A673 (cell line): ENCODE results near the gene ABT1. TPM values are rescaled to one million over a fixed set of nuclear protein-coding genes. Genes with fewer than 3 reads are reported as not detected.

Experiments
- BruUV-seq: library from RNA; stranded (reverse); fragments of 400-500 nt; replicated peaks from 2 replicates; lab custom pipeline; 2021; lab: Mats Ljungman, UMichigan
- CTCF ChIA-PET: fragments of 300-600 bp; sonication (Branson Sonifier 250); formaldehyde crosslinking; loops from one replicate; lab custom pipeline; 2022; ENCODE audit warnings: antibody characterized with exemption; lab: Charles Lee
- POLR2A ChIA-PET: fragments of 300-600 bp; sonication (Branson Sonifier 250); formaldehyde crosslinking; loops from one replicate; lab custom pipeline; 2022; ENCODE audit warnings: antibody characterized with exemption; ENCODE audit not compliant: low non-redundant PET; lab: Charles Lee
- DNase-seq: peaks from one replicate; pipeline ENCODE4 v3.0.0-alpha.2; 2015; ENCODE audit warnings: low spot score
- H3K27ac ChIP-seq: fragments of 200-600 bp; sonication (generic); 2 replicates; pipeline ENCODE4 v1.5.1; 2016; ENCODE audit warnings: mixed run types, low read depth, mild to moderate bottlenecking, mixed read lengths, antibody characterized with exemption, low read length; ENCODE audit not compliant: poor library complexity, severe bottlenecking
- H3K27me3 ChIP-seq: fragments of 200-600 bp; sonication (generic); replicated peaks from 2 replicates; pipeline ENCODE4 v1.6.1; 2017; ENCODE audit warnings: mixed run types, low read depth, mild to moderate bottlenecking, mixed read lengths, antibody characterized with exemption, low read length; ENCODE audit not compliant: insufficient read depth, poor library complexity
- H3K36me3 ChIP-seq: fragments of 200-600 bp; sonication (generic); 2 replicates; pipeline ENCODE4 v1.6.1; 2016; ENCODE audit warnings: mixed run types, mild to moderate bottlenecking, mixed read lengths, antibody characterized with exemption, low read length; ENCODE audit not compliant: insufficient read depth, poor library complexity, severe bottlenecking
- H3K4me1 ChIP-seq: fragments of 200-600 bp; sonication (generic); 2 replicates; pipeline ENCODE4 v1.6.1; 2017; ENCODE audit warnings: mixed run types, mild to moderate bottlenecking, mixed read lengths, antibody characterized with exemption, low read length; ENCODE audit not compliant: insufficient read depth, poor library complexity, severe bottlenecking
- H3K4me3 ChIP-seq: fragments of 200-600 bp; sonication (generic); 2 replicates; pipeline ENCODE4 v1.5.1; 2016; ENCODE audit warnings: low read depth, mixed run types, mild to moderate bottlenecking, mixed read lengths, low read length; ENCODE audit not compliant: poor library complexity, severe bottlenecking
- H3K9me3 ChIP-seq: fragments of 200-600 bp; sonication (generic); 2 replicates; pipeline ENCODE4 v1.6.1; 2016; ENCODE audit warnings: mixed run types, low read depth, mild to moderate bottlenecking, mixed read lengths, antibody characterized with exemption, low read length; ENCODE audit not compliant: poor library complexity, severe bottlenecking
- EZH2 ChIP-seq: fragments of 200-600 bp; sonication (generic); IDR thresholded peaks from 2 replicates; pipeline ENCODE4 v1.6.1; 2017; ENCODE audit warnings: borderline replicate concordance, low read depth, mild to moderate bottlenecking, mixed read lengths, antibody characterized with exemption, low read length; ENCODE audit not compliant: poor library complexity, severe bottlenecking
- intact Hi-C: fragments of 100-400 bp; cut with micrococcal nuclease; formaldehyde crosslinking; loops from one replicate; pipeline ENCODE4 v1.10.0; 2022; ENCODE audit not compliant: unreplicated experiment
- total RNA-seq: library from RNA; stranded (reverse); gene quantifications from 2 replicates; pipeline ENCODE4 v1.2.3, GENCODE V29; 2021
- TF ChIP-seq, protein P1 (sequence below): fragments of 300-800, 200-600 bp; sonication (generic); conservative IDR thresholded peaks from 2 replicates; pipeline ENCODE4 v1.5.1; 2017; ENCODE audit warnings: low read depth, mild to moderate bottlenecking, antibody characterized with exemption, low read length, moderate library complexity, mixed read lengths

Gene ABT1
- total RNA-seq, 1 experiment from 2014 or later = 18.1 TPM

DNA sequence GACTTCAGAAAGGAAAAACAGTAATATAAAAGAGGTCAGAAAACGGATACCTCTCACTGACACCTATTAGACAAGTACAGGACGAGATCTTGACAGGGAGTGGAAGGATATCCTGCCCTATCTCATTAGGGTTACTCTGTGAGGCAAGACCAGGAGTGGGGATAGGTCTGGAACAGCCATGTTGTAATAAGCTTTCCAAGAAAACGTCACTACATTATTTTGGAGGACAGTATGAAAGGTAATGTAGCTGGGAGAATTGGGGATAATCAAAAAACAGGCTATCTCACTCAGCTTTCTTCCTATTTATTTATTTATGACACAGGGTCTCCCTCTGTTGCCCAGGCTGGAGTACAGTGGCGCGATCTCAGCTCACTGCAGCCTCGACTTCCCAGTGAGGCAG lies 33.3 kb upstream of the ABT1 start:
- ChIA-PET POLR2A (interaction anchor here (0.5 kb wide), 1 partner anchor 316 kb away, joined by 3 read pairs; no protein-coding TSS in a partner anchor), CTCF (no interaction called here)
- H3K36me3 ChIP-seq = no peaks in the 10 kb centered on the region
- no peak overlapping the region for H3K27ac ChIP-seq
- no peaks in the 10 kb centered on the region for H3K9me3 ChIP-seq
- no peaks in the 10 kb centered on the region for H3K27me3 ChIP-seq
- DNase-seq = no peak
- H3K4me1 ChIP-seq = no peaks in the 10 kb centered on the region
- H3K4me3 ChIP-seq = no peak overlapping the region
- no TSS peak for BruUV-seq
- TF ChIP-seq, protein P1, sequence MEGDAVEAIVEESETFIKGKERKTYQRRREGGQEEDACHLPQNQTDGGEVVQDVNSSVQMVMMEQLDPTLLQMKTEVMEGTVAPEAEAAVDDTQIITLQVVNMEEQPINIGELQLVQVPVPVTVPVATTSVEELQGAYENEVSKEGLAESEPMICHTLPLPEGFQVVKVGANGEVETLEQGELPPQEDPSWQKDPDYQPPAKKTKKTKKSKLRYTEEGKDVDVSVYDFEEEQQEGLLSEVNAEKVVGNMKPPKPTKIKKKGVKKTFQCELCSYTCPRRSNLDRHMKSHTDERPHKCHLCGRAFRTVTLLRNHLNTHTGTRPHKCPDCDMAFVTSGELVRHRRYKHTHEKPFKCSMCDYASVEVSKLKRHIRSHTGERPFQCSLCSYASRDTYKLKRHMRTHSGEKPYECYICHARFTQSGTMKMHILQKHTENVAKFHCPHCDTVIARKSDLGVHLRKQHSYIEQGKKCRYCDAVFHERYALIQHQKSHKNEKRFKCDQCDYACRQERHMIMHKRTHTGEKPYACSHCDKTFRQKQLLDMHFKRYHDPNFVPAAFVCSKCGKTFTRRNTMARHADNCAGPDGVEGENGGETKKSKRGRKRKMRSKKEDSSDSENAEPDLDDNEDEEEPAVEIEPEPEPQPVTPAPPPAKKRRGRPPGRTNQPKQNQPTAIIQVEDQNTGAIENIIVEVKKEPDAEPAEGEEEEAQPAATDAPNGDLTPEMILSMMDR = no peak
- no peak for TF ChIP-seq EZH2
- intact Hi-C loops = no loop called here

DNA sequence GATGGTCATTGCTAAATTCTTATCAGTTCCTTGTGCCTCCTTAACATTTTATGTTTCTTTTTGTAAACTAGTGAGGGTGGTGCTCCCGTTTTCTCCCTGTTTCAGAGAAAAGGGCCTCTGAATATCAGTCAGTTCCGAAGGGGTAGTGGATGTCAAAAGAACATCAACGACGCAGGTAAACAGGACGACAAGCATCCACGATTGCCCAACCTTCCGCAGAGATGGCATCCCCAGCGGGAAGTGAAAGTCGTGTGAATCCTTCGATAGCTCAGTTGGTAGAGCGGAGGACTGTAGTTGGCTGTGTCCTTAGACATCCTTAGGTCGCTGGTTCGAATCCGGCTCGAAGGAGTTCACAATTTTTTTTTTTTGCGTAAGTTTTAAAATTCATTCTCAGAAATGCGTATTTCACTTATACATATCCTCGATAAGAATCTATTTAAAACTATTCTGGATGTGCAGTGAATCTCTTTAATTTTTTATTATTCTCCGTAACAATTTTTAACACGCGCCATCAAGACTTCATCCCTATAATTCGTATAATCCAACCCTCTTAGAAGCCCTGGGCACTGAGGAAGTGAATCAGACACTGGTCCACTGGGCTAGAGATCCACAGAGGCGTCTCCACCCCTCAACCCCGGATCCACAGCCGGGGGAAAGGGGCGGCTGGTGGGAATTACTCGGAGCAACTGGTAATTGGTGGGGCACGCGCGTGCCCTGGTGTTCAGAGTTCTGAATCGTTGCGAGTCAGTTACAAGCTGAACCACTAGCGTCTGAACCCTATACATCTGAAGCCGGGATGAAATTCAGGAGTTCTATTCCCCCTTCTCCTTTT lies 27.9 kb upstream of the ABT1 start:
- intact Hi-C loops = loop anchor here (1.0 to 2.0 kb wide), 3 partner anchors 14 to 228 kb away; no protein-coding TSS in a partner anchor
- BruUV-seq = no TSS peak
- Histone ChIP-seq H3K27me3 (no peaks in the 10 kb centered on the region), H3K9me3 (no peaks in the 10 kb centered on the region), H3K27ac (peak overlapping the region; percentile 55), H3K4me1 (peaks cover 3% of the 10 kb centered on the region), H3K4me3 (peak overlapping the region; percentile 66), H3K36me3 (no peaks in the 10 kb centered on the region)
- POLR2A ChIA-PET = interaction anchor here (0.5 to 0.6 kb wide), 4 partner anchors 8 to 268 kb away, joined by 3 to 5 read pairs (median 3); no protein-coding TSS in a partner anchor
- peak; percentile 93 for DNase-seq
- CTCF ChIA-PET = interaction anchor here (0.6 to 1.5 kb wide), 5 partner anchors 12 to 227 kb away, joined by 4 to 7 read pairs (median 5); no protein-coding TSS in a partner anchor
- no peak for TF ChIP-seq EZH2
- TF ChIP-seq, protein P1 = peak; percentile 47

DNA sequence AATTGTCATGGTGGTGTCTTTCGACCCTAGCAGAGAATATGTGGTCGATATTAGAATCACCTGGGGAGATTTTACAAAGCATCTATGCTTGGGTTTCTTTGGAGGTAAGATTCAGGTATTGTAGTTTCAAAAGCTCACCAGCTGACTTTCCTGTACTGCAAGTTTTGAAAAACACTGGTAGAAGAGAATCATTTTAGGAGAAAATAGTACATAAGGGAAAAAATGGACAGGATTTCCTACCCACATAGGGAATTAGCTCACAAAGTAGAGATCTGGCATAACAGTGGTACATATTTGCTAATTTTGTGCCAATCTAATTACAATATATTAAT lies 27.4 kb upstream of the ABT1 start:
- H3K27me3 ChIP-seq = no peaks in the 10 kb centered on the region
- H3K9me3 ChIP-seq = no peaks in the 10 kb centered on the region
- TF ChIP-seq, protein P1 = no peak
- no peak for TF ChIP-seq EZH2
- ChIA-PET POLR2A (interaction anchor here (0.6 kb wide), 1 partner anchor 25 kb away, joined by 3 read pairs; no protein-coding TSS in a partner anchor), CTCF (interaction anchor here (0.6 to 1.5 kb wide), 4 partner anchors 13 to 202 kb away, joined by 4 to 7 read pairs (median 5); no protein-coding TSS in a partner anchor)
- H3K4me1 ChIP-seq = peaks cover 3% of the 10 kb centered on the region
- H3K36me3 ChIP-seq = no peaks in the 10 kb centered on the region
- H3K27ac ChIP-seq = peak overlapping the region; percentile 55
- DNase-seq = no peak
- intact Hi-C loops = loop anchor here (1.0 to 2.0 kb wide), 3 partner anchors 15 to 228 kb away; no protein-coding TSS in a partner anchor
- no TSS peak for BruUV-seq
- H3K4me3 ChIP-seq = peak overlapping the region; percentile 66
